ENCODE measurements around the gene SAE1.

The SAE1 gene

DNA sequence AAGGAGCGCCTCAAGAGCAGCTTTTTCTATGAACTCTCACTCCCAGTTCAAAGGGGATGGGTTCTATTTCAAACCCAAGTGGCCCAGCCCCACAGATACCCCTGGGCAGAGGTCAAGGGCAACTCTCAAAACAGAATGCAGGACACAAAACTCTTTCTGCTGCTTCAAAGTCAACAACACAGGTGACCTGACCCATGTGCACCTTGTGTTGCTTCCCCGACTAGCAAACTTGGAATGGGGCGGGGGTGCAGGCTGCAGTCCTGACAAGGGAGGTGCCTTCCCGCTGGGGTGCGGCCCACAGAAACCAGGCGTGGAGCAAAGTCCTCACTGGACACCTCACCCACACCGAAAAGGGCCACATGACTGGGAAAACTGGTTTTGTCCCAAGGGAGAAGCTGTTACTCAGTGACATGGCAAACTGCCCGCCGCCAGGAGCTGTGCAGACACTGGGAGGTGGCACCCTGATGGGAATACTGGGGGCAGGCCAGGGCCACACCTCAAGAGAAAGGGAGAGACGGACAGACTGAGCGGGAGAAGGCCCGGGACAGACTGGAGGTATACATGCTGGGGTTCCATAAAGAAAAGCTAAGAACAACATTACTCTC, 34.4 kb upstream of the SAE1 start:
- H3K36me3 Mint-ChIP-seq (ENCODE audit: low read depth) = peaks cover 29% of the 10 kb centered on the region
- no peaks in the 10 kb centered on the region for H3K27me3 Mint-ChIP-seq (ENCODE audit: low read depth)
- no peaks in the 10 kb centered on the region for H3K9me3 Mint-ChIP-seq
- H3K4me1 Mint-ChIP-seq = peaks cover 52% of the 10 kb centered on the region
- no peak overlapping the region for H3K4me3 Mint-ChIP-seq
- H3K27ac Mint-ChIP-seq = peak overlapping the region; percentile 48 to 77 (median 54)
- TF ChIP-seq, protein P1, sequence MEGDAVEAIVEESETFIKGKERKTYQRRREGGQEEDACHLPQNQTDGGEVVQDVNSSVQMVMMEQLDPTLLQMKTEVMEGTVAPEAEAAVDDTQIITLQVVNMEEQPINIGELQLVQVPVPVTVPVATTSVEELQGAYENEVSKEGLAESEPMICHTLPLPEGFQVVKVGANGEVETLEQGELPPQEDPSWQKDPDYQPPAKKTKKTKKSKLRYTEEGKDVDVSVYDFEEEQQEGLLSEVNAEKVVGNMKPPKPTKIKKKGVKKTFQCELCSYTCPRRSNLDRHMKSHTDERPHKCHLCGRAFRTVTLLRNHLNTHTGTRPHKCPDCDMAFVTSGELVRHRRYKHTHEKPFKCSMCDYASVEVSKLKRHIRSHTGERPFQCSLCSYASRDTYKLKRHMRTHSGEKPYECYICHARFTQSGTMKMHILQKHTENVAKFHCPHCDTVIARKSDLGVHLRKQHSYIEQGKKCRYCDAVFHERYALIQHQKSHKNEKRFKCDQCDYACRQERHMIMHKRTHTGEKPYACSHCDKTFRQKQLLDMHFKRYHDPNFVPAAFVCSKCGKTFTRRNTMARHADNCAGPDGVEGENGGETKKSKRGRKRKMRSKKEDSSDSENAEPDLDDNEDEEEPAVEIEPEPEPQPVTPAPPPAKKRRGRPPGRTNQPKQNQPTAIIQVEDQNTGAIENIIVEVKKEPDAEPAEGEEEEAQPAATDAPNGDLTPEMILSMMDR (IDR thresholded peaks at IDR 0.05; ENCODE audit: unreplicated experiment in 3 of 3) = no peak

DNA sequence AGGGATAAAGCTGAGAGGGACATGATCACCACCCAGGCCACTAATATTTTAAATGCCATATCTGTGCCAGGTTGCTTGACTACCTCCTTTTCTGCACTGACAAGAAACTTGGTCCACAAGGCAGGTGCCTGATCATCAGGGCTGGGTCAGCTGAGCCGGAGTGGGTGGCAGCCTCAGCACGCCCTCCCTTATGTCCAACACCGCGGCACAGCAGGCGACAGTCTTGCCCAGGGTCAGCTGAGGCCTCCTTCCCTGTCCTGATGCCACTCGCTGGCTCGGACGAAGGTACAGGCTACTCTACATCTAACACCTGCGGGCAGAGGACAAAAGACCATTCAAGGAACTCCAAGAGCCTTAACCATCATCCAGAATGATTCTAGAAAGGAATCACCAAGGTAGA, 33.9 kb upstream of the SAE1 start:
- Mint-ChIP-seq H3K27ac (peak overlapping the region; percentile 9 to 54 (median 48)), H3K27me3 (ENCODE audit: low read depth) (no peaks in the 10 kb centered on the region), H3K4me3 (no peak overlapping the region), H3K9me3 (no peaks in the 10 kb centered on the region), H3K36me3 (ENCODE audit: low read depth) (peaks cover 29% of the 10 kb centered on the region), H3K4me1 (peaks cover 52% of the 10 kb centered on the region)
- TF ChIP-seq, protein P1 (IDR thresholded peaks at IDR 0.05; ENCODE audit: unreplicated experiment in 3 of 3) = no peak

GRCh38 chr19:47097396-47098201, 33.0 kb upstream of the SAE1 start:
- H3K9me3 Mint-ChIP-seq = no peaks in the 10 kb centered on the region
- H3K4me1 Mint-ChIP-seq = peaks cover 56% of the 10 kb centered on the region
- H3K27ac Mint-ChIP-seq = peak overlapping the region in 2 of 3 experiments; percentile 48 to 54
- TF ChIP-seq, protein P1 (IDR thresholded peaks at IDR 0.05; ENCODE audit: unreplicated experiment in 3 of 3) = no peak
- H3K36me3 Mint-ChIP-seq (ENCODE audit: low read depth) = peaks cover 23% of the 10 kb centered on the region
- H3K4me3 Mint-ChIP-seq = no peak overlapping the region
- no peaks in the 10 kb centered on the region for H3K27me3 Mint-ChIP-seq (ENCODE audit: low read depth)

- Mint-ChIP-seq H3K27me3 (ENCODE audit: low read depth) (no peaks in the 10 kb centered on the region), H3K9me3 (no peaks in the 10 kb centered on the region), H3K4me3 (no peak overlapping the region), H3K36me3 (ENCODE audit: low read depth) (peaks cover 18% of the 10 kb centered on the region), H3K4me1 (peaks cover 61% of the 10 kb centered on the region), H3K27ac (peak overlapping the region in 2 of 3 experiments; percentile 42 to 47)
- TF ChIP-seq, protein P1 (IDR thresholded peaks at IDR 0.05; ENCODE audit: unreplicated experiment in 3 of 3) = no peak
Observed at GRCh38 chr19:47098608-47099007, 32.0 kb upstream of the SAE1 start.

GRCh38 chr19:47099576-47100050, 31.0 kb upstream of the SAE1 start:
- Mint-ChIP-seq H3K36me3 (ENCODE audit: low read depth) (peaks cover 7% of the 10 kb centered on the region), H3K4me1 (peaks cover 51% of the 10 kb centered on the region), H3K4me3 (no peak overlapping the region), H3K27ac (peak overlapping the region in 1 of 3 experiments; percentile 45), H3K27me3 (ENCODE audit: low read depth) (no peaks in the 10 kb centered on the region), H3K9me3 (no peaks in the 10 kb centered on the region)
- TF ChIP-seq, protein P1 (IDR thresholded peaks at IDR 0.05; ENCODE audit: unreplicated experiment in 3 of 3) = no peak

Measured in nephron (organoid).